ACC112 (cell line): ENCODE data around the gene MOSMO.
A peak's percentile ranks its signal among the peaks of the same experiment; 100 is the strongest.
"Not testable (repeated sequence)": the region's sequence is repeated elsewhere in the genome, so short reads cannot be mapped to it uniquely, and the experiment has no call there.

Source experiments
- H2AFZ ChIP-seq: fragments of 200-600 bp; sonication (generic); one replicate; pipeline ENCODE4 v1.6.0; 2017; ENCODE audit warnings: antibody characterized with exemption, low read length; ENCODE audit not compliant: unreplicated experiment
- H3K27ac ChIP-seq: fragments of 200-600 bp; sonication (generic); 2 replicates; pipeline ENCODE4 v1.5.1; 2014; ENCODE audit warnings: low read depth, mild to moderate bottlenecking, antibody characterized with exemption, low read length, moderate library complexity
- H3K27me3 ChIP-seq: fragments of 200-600 bp; sonication (generic); 2 replicates; pipeline ENCODE4 v1.6.1; 2014; ENCODE audit warnings: mild to moderate bottlenecking, antibody characterized with exemption, low read length, moderate library complexity, mixed read lengths; ENCODE audit not compliant: insufficient read depth
- H3K36me3 ChIP-seq: fragments of 200-600 bp; sonication (generic); 2 replicates; pipeline ENCODE4 v1.6.1; 2016; ENCODE audit warnings: mild to moderate bottlenecking, antibody characterized with exemption, low read length, moderate library complexity, mixed read lengths; ENCODE audit not compliant: insufficient read depth
- H3K4me1 ChIP-seq: fragments of 200-600 bp; sonication (generic); one replicate; pipeline ENCODE4 v1.6.1; 2016; ENCODE audit warnings: low read length, mixed read lengths; ENCODE audit not compliant: insufficient read depth, unreplicated experiment, control insufficient read depth
- H3K4me3 ChIP-seq: fragments of 200-600 bp; sonication (generic); 2 replicates; pipeline ENCODE4 v1.5.1; 2014; ENCODE audit warnings: mild to moderate bottlenecking, low read depth, low read length
- H3K79me2 ChIP-seq: fragments of 200-600 bp; sonication (generic); one replicate; pipeline ENCODE4 v1.6.0; 2016; ENCODE audit warnings: low read length; ENCODE audit not compliant: control insufficient read depth, unreplicated experiment, insufficient read depth

Gene MOSMO

GRCh38 chr16:22120440-22120839 is 112.5 kb downstream of the MOSMO start:
- Histone ChIP-seq H3K27me3 (peaks cover 12% of the 10 kb centered on the region), H2AFZ (no peak overlapping the region), H3K4me3 (no peak overlapping the region), H3K4me1 (no peaks in the 10 kb centered on the region), H3K27ac (no peak overlapping the region), H3K79me2 (no peaks in the 10 kb centered on the region), H3K36me3 (no peaks in the 10 kb centered on the region)

GRCh38 chr16:22122239-22122638 is 114.3 kb downstream of the MOSMO start:
- peaks cover 17% of the 10 kb centered on the region for H3K27me3 ChIP-seq
- no peaks in the 10 kb centered on the region for H3K36me3 ChIP-seq
- H2AFZ ChIP-seq = no peak overlapping the region
- H3K27ac ChIP-seq = no peak overlapping the region
- no peak overlapping the region for H3K4me3 ChIP-seq
- no peaks in the 10 kb centered on the region for H3K4me1 ChIP-seq
- H3K79me2 ChIP-seq = no peaks in the 10 kb centered on the region

GRCh38 chr16:22123146-22123545 is 115.2 kb downstream of the MOSMO start:
- H3K4me1 ChIP-seq = no peaks in the 10 kb centered on the region
- no peaks in the 10 kb centered on the region for H3K36me3 ChIP-seq
- H3K27ac ChIP-seq = no peak overlapping the region
- H2AFZ ChIP-seq = no peak overlapping the region
- H3K27me3 ChIP-seq = peaks cover 23% of the 10 kb centered on the region
- H3K4me3 ChIP-seq = no peak overlapping the region
- no peaks in the 10 kb centered on the region for H3K79me2 ChIP-seq

GRCh38 chr16:22123759-22124490 is 116.0 kb downstream of the MOSMO start:
- peaks cover 23% of the 10 kb centered on the region for H3K27me3 ChIP-seq
- H3K36me3 ChIP-seq = no peaks in the 10 kb centered on the region
- H3K27ac ChIP-seq = no peak overlapping the region
- H3K4me3 ChIP-seq = no peak overlapping the region
- no peak overlapping the region for H2AFZ ChIP-seq
- H3K79me2 ChIP-seq = no peaks in the 10 kb centered on the region
- H3K4me1 ChIP-seq = no peaks in the 10 kb centered on the region

- no peak overlapping the region for H3K4me3 ChIP-seq
- H3K79me2 ChIP-seq = no peaks in the 10 kb centered on the region
- no peak overlapping the region for H3K27ac ChIP-seq
- H3K36me3 ChIP-seq = no peaks in the 10 kb centered on the region
- no peaks in the 10 kb centered on the region for H3K4me1 ChIP-seq
- no peak overlapping the region for H2AFZ ChIP-seq
- H3K27me3 ChIP-seq = peaks cover 23% of the 10 kb centered on the region
Measured at GRCh38 chr16:22124583-22125284, 116.8 kb downstream of the MOSMO start.

GRCh38 chr16:22126037-22126558 is 118.2 kb downstream of the MOSMO start:
- H3K27me3 ChIP-seq = peaks cover 20% of the 10 kb centered on the region
- no peak overlapping the region for H2AFZ ChIP-seq
- no peak overlapping the region for H3K27ac ChIP-seq
- no peaks in the 10 kb centered on the region for H3K4me1 ChIP-seq
- H3K79me2 ChIP-seq = no peaks in the 10 kb centered on the region
- H3K36me3 ChIP-seq = no peaks in the 10 kb centered on the region
- H3K4me3 ChIP-seq = 0 out of 2 replicates have a peak overlapping the region, but pooled peaks have one; percentile 6

- H3K4me3 ChIP-seq, H3K27ac ChIP-seq, H3K36me3 ChIP-seq, H2AFZ ChIP-seq, H3K79me2 ChIP-seq, H3K4me1 ChIP-seq: not testable (repeated sequence)
- peaks cover 13% of the 10 kb centered on the region; the same call in 1 of the 2 replicates for H3K27me3 ChIP-seq
Measured at GRCh38 chr16:22128537-22128936, 120.6 kb downstream of the MOSMO start.

GRCh38 chr16:22130528-22130927 is 122.6 kb downstream of the MOSMO start:
- H3K79me2 ChIP-seq = no peaks in the 10 kb centered on the region
- no peaks in the 10 kb centered on the region for H3K4me1 ChIP-seq
- no peak overlapping the region for H3K27ac ChIP-seq
- no peak overlapping the region for H2AFZ ChIP-seq
- no peak overlapping the region for H3K4me3 ChIP-seq
- no peaks in the 10 kb centered on the region for H3K36me3 ChIP-seq
- peaks cover 20% of the 10 kb centered on the region for H3K27me3 ChIP-seq

GRCh38 chr16:22132801-22133200 is 124.9 kb downstream of the MOSMO start:
- no peak overlapping the region for H3K4me3 ChIP-seq
- H3K27me3 ChIP-seq = peaks cover 27% of the 10 kb centered on the region
- no peaks in the 10 kb centered on the region for H3K36me3 ChIP-seq
- no peaks in the 10 kb centered on the region for H3K79me2 ChIP-seq
- no peak overlapping the region for H3K27ac ChIP-seq
- no peak overlapping the region for H2AFZ ChIP-seq
- H3K4me1 ChIP-seq = no peaks in the 10 kb centered on the region
